NCI-H526 (cell line): ENCODE measurements around the gene GRIK3.

Experiments
- DNase-seq, 2 experiments: peaks; one replicate each; lab custom pipeline; 2025; lab: John Stamatoyannopoulos, UW

Gene GRIK3

GRCh38 chr1:36853638-36854037, 180.7 kb downstream of the GRIK3 start:
- DNase-seq, result no peak

- no peak for DNase-seq
These were observed 181.7 kb downstream of the GRIK3 start for GRCh38 chr1:36852586-36852985.

- no peak for DNase-seq
These were observed 182.7 kb downstream of the GRIK3 start for GRCh38 chr1:36851595-36851994.

- DNase-seq, result no peak
These were observed 183.2 kb downstream of the GRIK3 start for GRCh38 chr1:36851087-36851486.

- no peak for DNase-seq
These were observed 184.4 kb downstream of the GRIK3 start for GRCh38 chr1:36849956-36850355.

- peak in 1 of 2 experiments; percentile 41 for DNase-seq
These were observed 186.6 kb downstream of the GRIK3 start for GRCh38 chr1:36847761-36848160.

- peak; percentile 37 to 62 for DNase-seq
These were observed 187.1 kb downstream of the GRIK3 start for GRCh38 chr1:36847186-36847585.

GRCh38 chr1:36846357-36846756, 188.0 kb downstream of the GRIK3 start:
- DNase-seq, result no peak

GRCh38 chr1:36845802-36846201, 188.5 kb downstream of the GRIK3 start:
- no peak for DNase-seq

- DNase-seq, result no peak
These were observed 189.4 kb downstream of the GRIK3 start for GRCh38 chr1:36844917-36845316.

GRCh38 chr1:36843906-36844610, 190.3 kb downstream of the GRIK3 start:
- peak; percentile 38 to 74 for DNase-seq

- no peak for DNase-seq
These were observed 191.3 kb downstream of the GRIK3 start for GRCh38 chr1:36843027-36843426.

- DNase-seq, result no peak
These were observed 191.9 kb downstream of the GRIK3 start for GRCh38 chr1:36842448-36842847.

GRCh38 chr1:36839485-36839884, 194.8 kb downstream of the GRIK3 start:
- no peak for DNase-seq

- no peak for DNase-seq
These were observed 195.4 kb downstream of the GRIK3 start for GRCh38 chr1:36838888-36839287.

GRCh38 chr1:36836916-36837315, 197.4 kb downstream of the GRIK3 start:
- DNase-seq, result no peak

GRCh38 chr1:36836196-36836883, 198.0 kb downstream of the GRIK3 start:
- DNase-seq, result no peak

- no peak for DNase-seq
These were observed 198.6 kb downstream of the GRIK3 start for GRCh38 chr1:36835696-36836095.

- DNase-seq, result no peak
These were observed 199.2 kb downstream of the GRIK3 start for GRCh38 chr1:36835017-36835695.

- DNase-seq, result no peak
These were observed 199.7 kb downstream of the GRIK3 start for GRCh38 chr1:36834586-36834985.

- peak; percentile 63 to 83 for DNase-seq
These were observed 203.0 kb downstream of the GRIK3 start for GRCh38 chr1:36831186-36831810.

- no peak for DNase-seq
These were observed 204.4 kb downstream of the GRIK3 start for GRCh38 chr1:36829961-36830360.

GRCh38 chr1:36829066-36829465, 205.2 kb downstream of the GRIK3 start:
- DNase-seq, result no peak
